ENCODE results near the gene FLT3.

FLT3 gene

DNA sequence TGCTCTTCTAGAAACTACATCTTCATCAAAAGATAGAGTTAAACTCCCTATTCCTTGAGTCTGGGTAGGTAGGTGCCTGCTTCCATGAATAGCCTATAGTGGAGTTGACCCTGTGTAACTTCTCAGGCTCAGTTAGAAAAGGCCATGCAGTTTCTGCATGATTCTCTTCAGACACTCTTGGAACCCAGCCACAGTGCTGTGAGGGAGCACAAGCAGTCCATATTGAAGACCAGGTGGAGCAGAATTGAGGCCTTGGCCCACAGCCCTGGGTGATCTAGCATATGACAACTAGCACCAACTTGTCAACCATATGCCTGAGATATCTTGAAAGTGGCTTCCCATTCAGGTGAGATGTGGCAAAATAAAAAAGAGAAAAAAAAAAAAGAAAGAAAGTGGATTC, 27.7 kb upstream of the FLT3 start:
- ChIA-PET CTCF (interaction anchor here (0.7 to 3.5 kb wide), 2 partner anchors 13 to 149 kb away, joined by 4 to 9 read pairs; no protein-coding TSS in a partner anchor), POLR2A (no interaction called here)
- H3K9me3 ChIP-seq (ENCODE audit: control extremely low read depth in 1 of 5, control insufficient read depth in 4 of 5, insufficient read depth in 2 of 5, low read depth in 1 of 5, low read length in 4 of 5): no peaks in the 10 kb centered on the region
- no peaks in the 10 kb centered on the region for H3K27me3 ChIP-seq (replicated peaks in 2 of 5; ENCODE audit: control insufficient read depth in 4 of 5, insufficient read depth in 5 of 5, low read length in 4 of 5)
- no peaks in the 10 kb centered on the region for H3K36me3 ChIP-seq (ENCODE audit: control insufficient read depth in 4 of 4, insufficient read depth in 4 of 4, low read length in 3 of 4)
- no peak overlapping the region for H3K27ac ChIP-seq (ENCODE audit: insufficient read depth in 1 of 2, low read depth in 1 of 2, low read length in 2 of 2, poor library complexity in 1 of 2, severe bottlenecking in 2 of 2)
- no peak overlapping the region for H3K4me3 ChIP-seq (ENCODE audit: control insufficient read depth in 1 of 7, extremely low read depth in 1 of 7, insufficient read depth in 4 of 7, low read depth in 2 of 7, low read length in 6 of 7)
- no peak for DNase-seq
- peaks cover 0 to 5% (median 2%) of the 10 kb centered on the region in 4 experiments for H3K4me1 ChIP-seq (ENCODE audit: control extremely low read depth in 1 of 4, control insufficient read depth in 4 of 4, insufficient read depth in 4 of 4, low read length in 3 of 4)

DNA sequence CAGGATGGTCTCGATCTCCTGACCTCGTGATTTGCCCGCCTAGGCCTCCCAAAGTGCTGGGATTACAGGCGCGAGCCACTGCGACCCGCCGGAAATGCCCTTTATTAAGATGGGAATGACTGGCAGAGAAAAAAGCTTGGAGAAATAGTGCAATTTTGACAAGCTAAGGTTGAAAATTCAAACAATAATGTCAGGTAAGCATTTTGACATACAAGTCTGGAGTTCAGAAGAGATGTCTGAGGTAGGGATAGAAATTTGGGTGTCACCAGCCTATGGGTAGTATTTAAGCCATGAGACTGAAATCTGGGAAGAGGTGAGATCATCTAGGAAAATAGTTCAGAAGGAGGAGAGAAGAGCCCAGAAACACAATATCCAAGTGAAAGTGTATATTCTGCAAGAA, 20.8 kb upstream of the FLT3 start:
- no peak overlapping the region for H3K4me3 ChIP-seq (ENCODE audit: control insufficient read depth in 1 of 7, extremely low read depth in 1 of 7, insufficient read depth in 4 of 7, low read depth in 2 of 7, low read length in 6 of 7)
- no peaks in the 10 kb centered on the region for H3K27me3 ChIP-seq (replicated peaks in 2 of 5; ENCODE audit: control insufficient read depth in 4 of 5, insufficient read depth in 5 of 5, low read length in 4 of 5)
- H3K36me3 ChIP-seq (ENCODE audit: control insufficient read depth in 4 of 4, insufficient read depth in 4 of 4, low read length in 3 of 4): no peaks in the 10 kb centered on the region
- H3K27ac ChIP-seq (ENCODE audit: insufficient read depth in 1 of 2, low read depth in 1 of 2, low read length in 2 of 2, poor library complexity in 1 of 2, severe bottlenecking in 2 of 2): no peak overlapping the region
- no peak for DNase-seq
- ChIA-PET POLR2A (no interaction called here), CTCF (interaction anchor here (1.4 kb wide), 1 partner anchor 22 kb away, joined by 5 read pairs; no protein-coding TSS in a partner anchor)
- WGBS (ENCODE audit: insufficient coverage): 99% methylated on average over 8 of the region's 8 CpGs
- peaks cover 0 to 9% (median 0%) of the 10 kb centered on the region in 4 experiments for H3K4me1 ChIP-seq (ENCODE audit: control extremely low read depth in 1 of 4, control insufficient read depth in 4 of 4, insufficient read depth in 4 of 4, low read length in 3 of 4)
- H3K9me3 ChIP-seq (ENCODE audit: control extremely low read depth in 1 of 5, control insufficient read depth in 4 of 5, insufficient read depth in 2 of 5, low read depth in 1 of 5, low read length in 4 of 5): no peaks in the 10 kb centered on the region

DNA sequence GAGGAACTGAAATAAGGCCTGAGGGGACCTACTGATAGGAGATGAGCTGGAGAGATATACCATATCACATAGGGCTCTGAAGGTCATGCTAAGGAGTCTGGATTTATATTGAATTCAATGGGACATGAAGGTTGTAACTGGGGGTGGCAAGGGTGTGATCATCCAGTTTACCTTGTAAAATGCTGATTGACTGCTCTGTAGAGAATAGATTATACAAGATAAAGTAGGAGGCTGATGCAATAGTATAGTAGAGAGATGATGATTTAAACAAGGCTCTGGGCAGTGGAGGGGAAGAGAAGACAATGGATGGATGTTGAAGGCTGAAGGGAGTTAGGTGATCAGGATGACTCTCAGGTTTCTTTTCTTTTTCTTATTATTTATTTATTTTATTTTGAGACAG, 19.9 kb upstream of the FLT3 start:
- Histone ChIP-seq H3K36me3 (ENCODE audit: control insufficient read depth in 4 of 4, insufficient read depth in 4 of 4, low read length in 3 of 4) (no peaks in the 10 kb centered on the region), H3K27me3 (replicated peaks in 2 of 5; ENCODE audit: control insufficient read depth in 4 of 5, insufficient read depth in 5 of 5, low read length in 4 of 5) (no peaks in the 10 kb centered on the region), H3K4me3 (ENCODE audit: control insufficient read depth in 1 of 7, extremely low read depth in 1 of 7, insufficient read depth in 4 of 7, low read depth in 2 of 7, low read length in 6 of 7) (no peak overlapping the region), H3K4me1 (ENCODE audit: control extremely low read depth in 1 of 4, control insufficient read depth in 4 of 4, insufficient read depth in 4 of 4, low read length in 3 of 4) (peaks cover 0 to 9% (median 0%) of the 10 kb centered on the region in 4 experiments), H3K9me3 (ENCODE audit: control extremely low read depth in 1 of 5, control insufficient read depth in 4 of 5, insufficient read depth in 2 of 5, low read depth in 1 of 5, low read length in 4 of 5) (no peaks in the 10 kb centered on the region), H3K27ac (ENCODE audit: insufficient read depth in 1 of 2, low read depth in 1 of 2, low read length in 2 of 2, poor library complexity in 1 of 2, severe bottlenecking in 2 of 2) (no peak overlapping the region)
- no peak for DNase-seq
- POLR2A ChIA-PET: no interaction called here
- CTCF ChIA-PET: interaction anchor here (1.4 kb wide), 1 partner anchor 21 kb away, joined by 5 read pairs; no protein-coding TSS in a partner anchor

DNA sequence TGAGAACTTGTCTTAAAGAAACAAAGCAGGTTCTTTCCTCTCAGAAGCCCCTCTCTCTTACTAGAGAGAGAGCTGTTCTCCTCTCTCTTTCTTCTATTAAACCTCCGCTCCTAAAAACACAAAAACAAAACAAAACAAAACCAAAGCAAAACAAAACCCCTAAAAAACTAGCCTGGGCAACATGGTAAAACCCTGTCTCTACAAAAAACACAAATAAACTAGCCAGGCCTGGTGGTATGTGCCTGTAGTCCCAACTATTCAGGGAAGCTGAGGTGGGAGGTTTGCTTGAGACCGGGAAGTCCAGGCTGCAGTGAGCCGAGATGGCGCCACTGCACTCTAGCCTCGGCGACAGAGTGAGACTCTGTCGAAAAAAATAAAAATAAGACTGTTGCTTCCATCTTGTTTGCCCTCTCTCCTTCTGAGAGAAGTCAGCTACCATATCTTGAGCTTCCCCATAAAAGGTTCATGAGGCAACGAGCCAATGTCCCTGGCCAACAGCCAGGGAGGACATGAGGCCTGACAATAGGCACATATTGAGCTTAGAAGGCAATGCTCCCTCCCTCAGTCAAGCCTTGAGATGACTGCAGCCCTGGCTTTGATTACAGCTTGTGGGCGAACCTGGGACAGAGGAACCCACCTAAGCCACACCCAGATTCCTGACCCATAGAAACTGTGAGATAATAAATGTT, 17.5 kb upstream of the FLT3 start:
- CTCF ChIA-PET: interaction anchor here (0.7 to 1.6 kb wide), 4 partner anchors 12 to 101 kb away, joined by 3 to 5 read pairs (median 4); no protein-coding TSS in a partner anchor
- DNase-seq: no peak
- 84% methylated on average over 6 of the region's 9 CpGs for WGBS (ENCODE audit: insufficient coverage)

DNA sequence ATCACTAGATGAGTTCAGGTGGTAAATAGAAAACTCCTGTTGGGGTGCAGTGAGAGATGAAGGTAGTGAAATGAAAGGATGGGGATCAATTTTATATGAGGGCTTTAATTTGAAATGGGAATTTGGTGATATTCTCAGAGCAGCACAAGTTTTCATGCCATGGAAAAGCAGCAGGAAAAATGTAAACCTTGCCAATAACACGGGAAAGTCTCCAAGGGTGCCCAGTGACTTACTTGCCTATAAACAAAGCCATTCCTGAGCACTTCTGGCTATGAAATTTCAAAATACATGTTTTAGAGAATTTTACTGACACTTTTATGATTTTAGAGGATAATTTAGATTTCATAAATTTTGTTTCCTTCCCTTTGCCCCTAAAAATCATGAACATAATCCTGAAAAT, 16.4 kb upstream of the FLT3 start:
- ChIA-PET CTCF (no interaction called here), POLR2A (no interaction called here)
- Histone ChIP-seq H3K9me3 (ENCODE audit: control extremely low read depth in 1 of 5, control insufficient read depth in 4 of 5, insufficient read depth in 2 of 5, low read depth in 1 of 5, low read length in 4 of 5) (no peaks in the 10 kb centered on the region), H3K4me3 (ENCODE audit: control insufficient read depth in 1 of 7, extremely low read depth in 1 of 7, insufficient read depth in 4 of 7, low read depth in 2 of 7, low read length in 6 of 7) (no peak overlapping the region), H3K27ac (ENCODE audit: insufficient read depth in 1 of 2, low read depth in 1 of 2, low read length in 2 of 2, poor library complexity in 1 of 2, severe bottlenecking in 2 of 2) (no peak overlapping the region), H3K36me3 (ENCODE audit: control insufficient read depth in 4 of 4, insufficient read depth in 4 of 4, low read length in 3 of 4) (no peaks in the 10 kb centered on the region), H3K27me3 (replicated peaks in 2 of 5; ENCODE audit: control insufficient read depth in 4 of 5, insufficient read depth in 5 of 5, low read length in 4 of 5) (no peaks in the 10 kb centered on the region), H3K4me1 (ENCODE audit: control extremely low read depth in 1 of 4, control insufficient read depth in 4 of 4, insufficient read depth in 4 of 4, low read length in 3 of 4) (peaks cover 0 to 2% (median 0%) of the 10 kb centered on the region in 4 experiments)
- DNase-seq: no peak
- no CpG with 5 or more reads among the region's 1 CpG for WGBS (ENCODE audit: insufficient coverage)

More for the DNA sequence above, 17.5 kb upstream of the FLT3 start:
- Histone ChIP-seq H3K4me1 (ENCODE audit: control extremely low read depth in 1 of 4, control insufficient read depth in 4 of 4, insufficient read depth in 4 of 4, low read length in 3 of 4) (peaks cover 0 to 9% (median 0%) of the 10 kb centered on the region in 4 experiments), H3K27me3 (replicated peaks in 2 of 5; ENCODE audit: control insufficient read depth in 4 of 5, insufficient read depth in 5 of 5, low read length in 4 of 5) (no peaks in the 10 kb centered on the region), H3K9me3 (ENCODE audit: control extremely low read depth in 1 of 5, control insufficient read depth in 4 of 5, insufficient read depth in 2 of 5, low read depth in 1 of 5, low read length in 4 of 5) (no peaks in the 10 kb centered on the region), H3K36me3 (ENCODE audit: control insufficient read depth in 4 of 4, insufficient read depth in 4 of 4, low read length in 3 of 4) (no peaks in the 10 kb centered on the region), H3K27ac (ENCODE audit: insufficient read depth in 1 of 2, low read depth in 1 of 2, low read length in 2 of 2, poor library complexity in 1 of 2, severe bottlenecking in 2 of 2) (no peak overlapping the region), H3K4me3 (ENCODE audit: control insufficient read depth in 1 of 7, extremely low read depth in 1 of 7, insufficient read depth in 4 of 7, low read depth in 2 of 7, low read length in 6 of 7) (no peak overlapping the region)
- POLR2A ChIA-PET: no interaction called here

DNA sequence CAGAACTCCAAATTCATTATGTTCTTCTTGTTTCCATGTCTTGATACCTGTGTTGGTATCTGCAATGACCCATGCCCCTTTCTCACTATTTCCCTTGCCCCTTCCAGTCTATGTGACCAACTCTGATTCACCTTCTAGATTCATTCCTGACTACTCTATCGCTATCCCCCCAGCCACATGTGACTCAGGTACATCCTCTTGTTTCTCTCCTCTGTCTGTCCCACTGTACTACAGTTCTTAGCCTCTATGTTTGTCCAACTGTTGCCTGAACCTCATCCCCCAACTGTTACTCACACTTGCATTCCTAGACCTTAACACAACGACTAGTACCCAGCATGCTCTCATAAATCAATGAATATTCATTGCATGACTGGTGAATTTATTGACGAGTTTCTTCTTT, 10.0 kb upstream of the FLT3 start:
- no peaks in the 10 kb centered on the region for H3K9me3 ChIP-seq (ENCODE audit: control extremely low read depth in 1 of 5, control insufficient read depth in 4 of 5, insufficient read depth in 2 of 5, low read depth in 1 of 5, low read length in 4 of 5)
- H3K27ac ChIP-seq (ENCODE audit: insufficient read depth in 1 of 2, low read depth in 1 of 2, low read length in 2 of 2, poor library complexity in 1 of 2, severe bottlenecking in 2 of 2): no peak overlapping the region
- 100% methylated on average over 1 of the region's 3 CpGs for WGBS (ENCODE audit: insufficient coverage)
- no peaks in the 10 kb centered on the region for H3K36me3 ChIP-seq (ENCODE audit: control insufficient read depth in 4 of 4, insufficient read depth in 4 of 4, low read length in 3 of 4)
- no peak overlapping the region for H3K4me3 ChIP-seq (ENCODE audit: control insufficient read depth in 1 of 7, extremely low read depth in 1 of 7, insufficient read depth in 4 of 7, low read depth in 2 of 7, low read length in 6 of 7)
- H3K27me3 ChIP-seq (replicated peaks in 2 of 5; ENCODE audit: control insufficient read depth in 4 of 5, insufficient read depth in 5 of 5, low read length in 4 of 5): no peaks in the 10 kb centered on the region
- POLR2A ChIA-PET: no interaction called here
- DNase-seq: no peak
- H3K4me1 ChIP-seq (ENCODE audit: control extremely low read depth in 1 of 4, control insufficient read depth in 4 of 4, insufficient read depth in 4 of 4, low read length in 3 of 4): no peaks in the 10 kb centered on the region
- CTCF ChIA-PET: interaction anchor here (1.1 kb wide), 1 partner anchor 163 kb away, joined by 3 read pairs; no protein-coding TSS in a partner anchor

DNA sequence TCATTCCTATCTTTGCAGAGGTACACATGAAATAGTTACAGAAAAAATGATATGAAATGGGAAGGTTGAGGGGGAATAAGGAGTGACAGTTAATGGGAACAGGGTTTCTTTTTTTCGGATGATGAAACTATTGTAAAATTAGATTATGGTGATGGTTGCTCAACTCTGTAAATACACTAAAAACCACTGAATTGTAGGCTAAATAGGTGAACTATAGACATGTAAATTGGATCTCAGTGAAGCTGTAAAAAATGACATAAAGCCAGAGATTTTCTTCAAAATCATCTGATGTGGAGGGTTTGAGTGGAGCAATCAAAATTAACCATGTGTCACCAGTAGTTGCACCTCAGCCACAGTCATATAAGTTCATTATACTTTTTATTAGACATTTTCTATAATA, 6.6 kb upstream of the FLT3 start:
- DNase-seq: no peak
- no peaks in the 10 kb centered on the region for H3K36me3 ChIP-seq (ENCODE audit: control insufficient read depth in 4 of 4, insufficient read depth in 4 of 4, low read length in 3 of 4)
- WGBS (ENCODE audit: insufficient coverage): no CpG with 5 or more reads among the region's 1 CpG
- ChIA-PET CTCF (no interaction called here), POLR2A (no interaction called here)
- H3K4me3 ChIP-seq (ENCODE audit: control insufficient read depth in 1 of 7, extremely low read depth in 1 of 7, insufficient read depth in 4 of 7, low read depth in 2 of 7, low read length in 6 of 7): no peak overlapping the region
- no peak overlapping the region for H3K27ac ChIP-seq (ENCODE audit: insufficient read depth in 1 of 2, low read depth in 1 of 2, low read length in 2 of 2, poor library complexity in 1 of 2, severe bottlenecking in 2 of 2)
- no peaks in the 10 kb centered on the region for H3K9me3 ChIP-seq (ENCODE audit: control extremely low read depth in 1 of 5, control insufficient read depth in 4 of 5, insufficient read depth in 2 of 5, low read depth in 1 of 5, low read length in 4 of 5)
- H3K27me3 ChIP-seq (replicated peaks in 2 of 5; ENCODE audit: control insufficient read depth in 4 of 5, insufficient read depth in 5 of 5, low read length in 4 of 5): no peaks in the 10 kb centered on the region
- H3K4me1 ChIP-seq (ENCODE audit: control extremely low read depth in 1 of 4, control insufficient read depth in 4 of 4, insufficient read depth in 4 of 4, low read length in 3 of 4): peaks cover 0 to 2% (median under 1%) of the 10 kb centered on the region in 4 experiments
